Common myeloid progenitor, CD34-positive (primary cell): ENCODE data around the gene MAMDC2.

Experiments used
- CTCF ChIA-PET: fragments of 350-600 bp; sonication (Branson Sonifier 250); formaldehyde crosslinking; loops from one replicate; lab custom pipeline; 2021; ENCODE audit warnings: antibody characterized with exemption; lab: Charles Lee
- POLR2A ChIA-PET: fragments of 350-600 bp; sonication (Branson Sonifier 250); formaldehyde crosslinking; loops from one replicate; lab custom pipeline; 2021; ENCODE audit warnings: antibody characterized with exemption; lab: Charles Lee
- DNase-seq, 3 donors: peaks; one replicate each; pipeline versions ENCODE4 v3.0.0 to v3.0.0-alpha.2; 2013
- H3K27ac ChIP-seq, 2 experiments: 1 replicate in 1 of 2; 2 replicates in 1 of 2; pipeline ENCODE4 v1.7.0; 2013; ENCODE audit warnings: inconsistent platforms in 2 of 2, low read length in 2 of 2, mild to moderate bottlenecking in 2 of 2, low read depth in 1 of 2, moderate library complexity in 1 of 2; ENCODE audit not compliant: severe bottlenecking in 2 of 2, insufficient read depth in 1 of 2, poor library complexity in 1 of 2
- H3K27me3 ChIP-seq, 5 experiments: replicated peaks in 2 of 5; 1 replicate in 3 of 5; 2 replicates in 2 of 5; pipeline versions ENCODE4 v1.6.1 to v1.7.0; 2013; ENCODE audit warnings: low read length in 4 of 5, mild to moderate bottlenecking in 2 of 5, moderate library complexity in 2 of 5, inconsistent platforms in 1 of 5; ENCODE audit not compliant: insufficient read depth in 5 of 5, control insufficient read depth in 4 of 5
- H3K36me3 ChIP-seq, 4 experiments: 1 replicate in 2 of 4; 2 replicates in 2 of 4; pipeline versions ENCODE4 v1.6.1 to v1.7.0; 2013; ENCODE audit warnings: low read length in 3 of 4, control low read depth in 1 of 4, mild to moderate bottlenecking in 1 of 4; ENCODE audit not compliant: control insufficient read depth in 4 of 4, insufficient read depth in 4 of 4
- H3K4me1 ChIP-seq, 4 experiments: 1 replicate in 3 of 4; 2 replicates in 1 of 4; pipeline versions ENCODE4 v1.6.1 to v1.7.1; 2013; ENCODE audit warnings: low read length in 3 of 4, mild to moderate bottlenecking in 3 of 4, control low read depth in 1 of 4, inconsistent platforms in 1 of 4, moderate library complexity in 1 of 4; ENCODE audit not compliant: control insufficient read depth in 4 of 4, insufficient read depth in 4 of 4; ENCODE audit errors: control extremely low read depth in 1 of 4
- H3K4me3 ChIP-seq, 7 experiments: 1 replicate in 4 of 7; 2 replicates in 3 of 7; pipeline versions ENCODE4 v1.5.1 to v1.7.0; 2013; ENCODE audit warnings: mild to moderate bottlenecking in 7 of 7, low read length in 6 of 7, moderate library complexity in 6 of 7, inconsistent platforms in 2 of 7, low read depth in 2 of 7, control low read depth in 1 of 7; ENCODE audit not compliant: insufficient read depth in 4 of 7, control insufficient read depth in 1 of 7; ENCODE audit errors: extremely low read depth in 1 of 7
- H3K9me3 ChIP-seq, 5 experiments: 1 replicate in 4 of 5; 2 replicates in 1 of 5; pipeline versions ENCODE4 v1.6.1 to v1.7.1; 2013; ENCODE audit warnings: low read length in 4 of 5, mild to moderate bottlenecking in 2 of 5, inconsistent platforms in 1 of 5, low read depth in 1 of 5, moderate library complexity in 1 of 5; ENCODE audit not compliant: control insufficient read depth in 4 of 5, insufficient read depth in 2 of 5; ENCODE audit errors: control extremely low read depth in 1 of 5
- WGBS: methylation state at CpG from one replicate; pipeline ENCODE4 v1.1.5; 2013; ENCODE audit not compliant: insufficient coverage; 5-methylcytosine and 5-hydroxymethylcytosine counted together

Gene MAMDC2

GRCh38 chr9:70262948-70263347 is 219.3 kb downstream of the MAMDC2 start:
- no peak overlapping the region for H3K4me3 ChIP-seq
- POLR2A ChIA-PET = interaction anchor here (0.6 kb wide), 1 partner anchor 529 kb away, joined by 4 read pairs; no protein-coding TSS in a partner anchor
- no peaks in the 10 kb centered on the region for H3K27me3 ChIP-seq
- CTCF ChIA-PET = interaction anchor here (0.9 kb wide), 1 partner anchor 10 kb away, joined by 3 read pairs; no protein-coding TSS in a partner anchor
- 50% methylated on average over 2 of the region's 6 CpGs for WGBS
- no peak overlapping the region for H3K27ac ChIP-seq
- no peak for DNase-seq
- H3K4me1 ChIP-seq = peaks cover 6 to 44% (median 29%) of the 10 kb centered on the region in 4 experiments
- H3K9me3 ChIP-seq = no peaks in the 10 kb centered on the region
- H3K36me3 ChIP-seq = peaks cover 15 to 64% (median 34%) of the 10 kb centered on the region in 4 experiments

- Histone ChIP-seq H3K4me1 (peaks cover 3 to 39% (median 25%) of the 10 kb centered on the region in 4 experiments), H3K36me3 (peaks cover 15 to 64% (median 34%) of the 10 kb centered on the region in 4 experiments), H3K9me3 (no peaks in the 10 kb centered on the region), H3K27me3 (no peaks in the 10 kb centered on the region), H3K4me3 (no peak overlapping the region), H3K27ac (no peak overlapping the region)
- no peak for DNase-seq
- WGBS = no CpG with 5 or more reads among the region's 1 CpG
- POLR2A ChIA-PET = interaction anchor here (0.6 kb wide), 1 partner anchor 529 kb away, joined by 4 read pairs; no protein-coding TSS in a partner anchor
- CTCF ChIA-PET = interaction anchor here (0.9 kb wide), 1 partner anchor 9 kb away, joined by 3 read pairs; no protein-coding TSS in a partner anchor
These were observed 219.8 kb downstream of the MAMDC2 start for GRCh38 chr9:70263421-70263820.
